SK-N-MC (cell line): ENCODE measurements around the gene FAM120A.

Source experiments
- EZH2 ChIP-seq: fragments of 200-600 bp; sonication (generic); IDR thresholded peaks from one replicate; pipeline ENCODE4 v1.6.1; 2017; ENCODE audit warnings: antibody characterized with exemption
- POLR2AphosphoS5 ChIP-seq: IDR thresholded peaks from 2 replicates; pipeline ENCODE4 v1.6.1; 2012; ENCODE audit warnings: mild to moderate bottlenecking, low read depth, low read length, borderline replicate concordance

- no peak for TF ChIP-seq POLR2AphosphoS5
- no peak for TF ChIP-seq EZH2
Measured at GRCh38 chr9:93603011-93603410, 151.5 kb downstream of the FAM120A start.
